Suprapubic skin (tissue), 4 donors: ENCODE data around the gene CDH15.

Experiments used
- CTCF ChIP-seq, 2 donors: fragments of 200-600 bp in 1 of 2; fragments of 450-650 bp in 1 of 2; sonication (generic) in 1 of 2; IDR thresholded peaks; one replicate each; pipeline ENCODE4 v1.5.1; 2016 to 2019; ENCODE audit warnings: antibody characterized with exemption in 2 of 2, mild to moderate bottlenecking in 1 of 2, moderate library complexity in 1 of 2
- EP300 ChIP-seq: sonication (generic); formaldehyde crosslinking; IDR thresholded peaks from one replicate; pipeline ENCODE4 v1.6.1; 2017; ENCODE audit warnings: antibody characterized with exemption
- POLR2A ChIP-seq, 2 donors: fragments of 450-650 bp; IDR thresholded peaks; one replicate each; pipeline ENCODE4 v1.6.1; 2017; ENCODE audit warnings: antibody characterized with exemption in 2 of 2, mild to moderate bottlenecking in 2 of 2, moderate library complexity in 2 of 2
- POLR2AphosphoS5 ChIP-seq, 3 donors: sonication (generic); formaldehyde crosslinking; IDR thresholded peaks; one replicate each; pipeline ENCODE4 v1.6.1; 2017; ENCODE audit warnings: antibody characterized with exemption in 3 of 3

GRCh38 chr16:89159066-89159849, 12.3 kb upstream of the CDH15 start:
- TF ChIP-seq POLR2A (IDR thresholded peaks at IDR 0.05) (no peak), POLR2AphosphoS5 (IDR thresholded peaks at IDR 0.05) (no peak), CTCF (IDR thresholded peaks at IDR 0.05) (no peak), EP300 (no peak)
